Tibial nerve (tissue), 4 donors: Measurements from ENCODE around the gene STK38. TPM values are rescaled to one million over a fixed set of nuclear protein-coding genes. Genes with fewer than 3 reads are reported as not detected.

Source experiments
- DNase-seq, 2 donors: peaks; one replicate each; pipeline ENCODE4 v3.0.0-alpha.2; 2019; ENCODE audit warnings: low spot score in 2 of 2
- H3K27ac ChIP-seq, 4 donors: fragments of 200-600 bp; sonication (generic) in 3 of 4; one replicate each; pipeline ENCODE4 v1.5.1; 2017 to 2019; ENCODE audit warnings: mild to moderate bottlenecking in 1 of 4
- H3K27me3 ChIP-seq, 2 donors: fragments of 200-600 bp; sonication (generic) in 1 of 2; one replicate each; pipeline versions ENCODE4 v1.5.1 to v1.6.0; 2017 to 2019
- H3K36me3 ChIP-seq, 3 donors: fragments of 200-600 bp; sonication (generic); one replicate each; pipeline ENCODE4 v1.5.1; 2018 to 2019
- H3K4me1 ChIP-seq, 4 donors: fragments of 200-600 bp; sonication (generic) in 3 of 4; one replicate each; pipeline ENCODE4 v1.5.1; 2017 to 2019
- H3K4me3 ChIP-seq, 4 donors: fragments of 200-600 bp; sonication (generic) in 3 of 4; one replicate each; pipeline ENCODE4 v1.5.1; 2017 to 2019; ENCODE audit warnings: mild to moderate bottlenecking in 1 of 4, moderate library complexity in 1 of 4
- H3K9me3 ChIP-seq, 4 donors: fragments of 200-600 bp; sonication (generic) in 3 of 4; one replicate each; pipeline ENCODE4 v1.5.1; 2017 to 2019
- CTCF ChIP-seq, 5 experiments: fragments of 200-600 bp in 3 of 5; fragments of 450-650 bp in 2 of 5; sonication (generic) in 3 of 5; IDR thresholded peaks; one replicate each; pipeline ENCODE4 v1.5.1; 2016 to 2019; ENCODE audit warnings: antibody characterized with exemption in 5 of 5, mild to moderate bottlenecking in 3 of 5, moderate library complexity in 2 of 5
- EP300 ChIP-seq, 2 donors: sonication (generic); formaldehyde crosslinking; IDR thresholded peaks; one replicate each; pipeline ENCODE4 v1.6.1; 2017; ENCODE audit warnings: antibody characterized with exemption in 2 of 2, mild to moderate bottlenecking in 1 of 2
- POLR2A ChIP-seq, 2 donors: fragments of 450-650 bp; IDR thresholded peaks; one replicate each; pipeline ENCODE4 v1.6.1; 2017; ENCODE audit warnings: antibody characterized with exemption in 2 of 2, mild to moderate bottlenecking in 2 of 2, moderate library complexity in 2 of 2
- WGBS, 2 donors: methylation state at CpG; one replicate each; pipeline ENCODE4 v1.1.5; 2018; 5-methylcytosine and 5-hydroxymethylcytosine counted together
- total RNA-seq, 4 donors: library from RNA; depleted of rRNA; stranded (reverse); fragments of >200 nt; gene quantifications; one replicate each; pipeline ENCODE4 v1.1.0, GENCODE V29; 2016

The STK38 gene
- total RNA-seq, 4 donors from 2014 or later = 38.1 to 61.7 (median 49.1) TPM

- no peaks in the 10 kb centered on the region for H3K27me3 ChIP-seq
- WGBS, 2 donors = 96 to 98% methylated on average over 3 of the region's 3 CpGs
- DNase-seq = no peak
- H3K4me1 ChIP-seq = no peaks in the 10 kb centered on the region
- TF ChIP-seq POLR2A (IDR thresholded peaks at IDR 0.05) = no peak
- TF ChIP-seq EP300 (IDR thresholded peaks at IDR 0.05) = no peak
- TF ChIP-seq CTCF (IDR thresholded peaks at IDR 0.05) = no peak
- H3K4me3 ChIP-seq = no peak overlapping the region
- no peak overlapping the region for H3K27ac ChIP-seq
- no peaks in the 10 kb centered on the region for H3K9me3 ChIP-seq
- H3K36me3 ChIP-seq = peaks cover 0 to 24% (median 0%) of the 10 kb centered on the region in 3 donors
These were observed 79.7 kb downstream of the STK38 start for GRCh38 chr6:36467625-36468024.

- peaks cover 0 to 20% (median 0%) of the 10 kb centered on the region in 4 donors for H3K4me1 ChIP-seq
- 100% methylated on average over 1 of the region's 1 CpG for WGBS, 2 donors
- H3K9me3 ChIP-seq = no peaks in the 10 kb centered on the region
- H3K27ac ChIP-seq = no peak overlapping the region
- no peak for DNase-seq
- H3K36me3 ChIP-seq = no peaks in the 10 kb centered on the region
- no peaks in the 10 kb centered on the region for H3K27me3 ChIP-seq
- no peak overlapping the region for H3K4me3 ChIP-seq
- no peak for TF ChIP-seq CTCF (IDR thresholded peaks at IDR 0.05)
- TF ChIP-seq POLR2A (IDR thresholded peaks at IDR 0.05) = no peak
- no peak for TF ChIP-seq EP300 (IDR thresholded peaks at IDR 0.05)
These were observed 83.0 kb downstream of the STK38 start for GRCh38 chr6:36464233-36464632.

GRCh38 chr6:36463676-36464075 lies 83.6 kb downstream of the STK38 start:
- no peak for TF ChIP-seq CTCF (IDR thresholded peaks at IDR 0.05)
- TF ChIP-seq EP300 (IDR thresholded peaks at IDR 0.05) = no peak
- no peak for DNase-seq
- Histone ChIP-seq H3K27me3 (no peaks in the 10 kb centered on the region), H3K4me1 (peaks cover 0 to 20% (median 0%) of the 10 kb centered on the region in 4 donors), H3K27ac (no peak overlapping the region), H3K4me3 (no peak overlapping the region), H3K9me3 (no peaks in the 10 kb centered on the region), H3K36me3 (no peaks in the 10 kb centered on the region)
- 21 to 32% methylated on average over 1 of the region's 1 CpG for WGBS, 2 donors

- Histone ChIP-seq H3K27me3 (no peaks in the 10 kb centered on the region), H3K4me1 (peaks cover 0 to 20% (median 0%) of the 10 kb centered on the region in 4 donors), H3K9me3 (no peaks in the 10 kb centered on the region), H3K36me3 (peaks cover 0 to 4% (median 0%) of the 10 kb centered on the region in 3 donors), H3K4me3 (no peak overlapping the region), H3K27ac (no peak overlapping the region)
- WGBS, 2 donors = 55 to 62% methylated on average over 3 of the region's 3 CpGs
- DNase-seq = no peak
- TF ChIP-seq CTCF (IDR thresholded peaks at IDR 0.05) = no peak
- TF ChIP-seq POLR2A (IDR thresholded peaks at IDR 0.05) = no peak
- TF ChIP-seq EP300 (IDR thresholded peaks at IDR 0.05) = no peak
These were observed 85.6 kb downstream of the STK38 start for GRCh38 chr6:36461646-36462045.

- H3K4me3 ChIP-seq = no peak overlapping the region
- no peaks in the 10 kb centered on the region for H3K27me3 ChIP-seq
- no peak overlapping the region for H3K27ac ChIP-seq
- peaks cover 0 to 6% (median 0%) of the 10 kb centered on the region in 3 donors for H3K36me3 ChIP-seq
- peaks cover 0 to 20% (median 0%) of the 10 kb centered on the region in 4 donors for H3K4me1 ChIP-seq
- H3K9me3 ChIP-seq = no peaks in the 10 kb centered on the region
- TF ChIP-seq EP300 (IDR thresholded peaks at IDR 0.05) (no peak), CTCF (IDR thresholded peaks at IDR 0.05) (no peak), POLR2A (IDR thresholded peaks at IDR 0.05) (no peak)
- no peak for DNase-seq
These were observed 86.4 kb downstream of the STK38 start for GRCh38 chr6:36460916-36461315.
